ENCODE measurements around the gene RAB28. TPM values are rescaled to one million over a fixed set of nuclear protein-coding genes. Genes with fewer than 3 reads are reported as not detected.
A peak's percentile ranks its signal among the peaks of the same experiment; 100 is the strongest.
"Not testable (repeated sequence)": the region's sequence is repeated elsewhere in the genome, so short reads cannot be mapped to it uniquely, and the experiment has no call there.

RAB28 gene
- total RNA-seq, 4 donors from 2014 or later, result 3.9 to 8.0 (median 6.7) TPM

DNA sequence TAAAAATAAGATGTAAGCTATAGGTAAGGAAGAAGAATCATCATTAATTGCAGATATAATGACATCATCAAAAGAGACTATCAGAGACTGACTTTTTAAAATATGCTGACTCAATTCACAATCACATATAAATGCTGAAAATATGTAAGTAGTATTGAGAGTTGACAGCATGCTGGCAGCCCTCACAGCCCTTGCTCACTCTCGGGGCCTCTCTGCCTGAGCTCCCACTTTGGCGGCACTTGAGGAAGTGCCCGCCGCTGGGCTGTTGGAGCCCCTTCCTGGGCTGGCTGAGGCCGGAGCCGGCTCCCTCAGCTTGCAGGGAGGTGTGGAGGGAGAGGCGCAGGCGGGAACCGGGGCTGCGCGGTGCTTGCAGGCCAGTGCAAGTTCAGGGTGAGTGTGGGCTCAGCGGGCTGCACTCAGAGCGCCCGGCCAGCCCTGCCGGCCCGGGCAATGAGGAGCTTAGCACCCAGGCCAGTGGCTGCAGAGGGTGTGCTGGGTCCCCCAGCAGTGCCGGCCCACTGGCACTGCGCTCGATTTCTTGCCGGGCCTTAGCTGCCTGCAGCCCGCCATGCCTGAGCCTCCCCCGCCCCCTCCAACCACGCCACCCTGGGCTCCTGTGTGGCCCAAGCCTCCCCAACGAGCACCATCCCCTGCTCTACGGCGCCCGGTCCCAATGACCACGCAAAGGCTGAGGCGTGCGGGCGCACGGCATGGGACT, 68.9 kb downstream of the RAB28 start:
- Histone ChIP-seq H3K4me3 (no peak overlapping the region), H3K27me3 (no peaks in the 10 kb centered on the region), H3K9me3 (no peaks in the 10 kb centered on the region), H3K4me1 (peaks cover 13 to 15% of the 10 kb centered on the region in 2 donors), H3K36me3 (no peaks in the 10 kb centered on the region), H3K27ac (no peak overlapping the region)
- ATAC-seq (no peak), DNase-seq (no peak)
- in situ Hi-C loops (cut with MboI; ENCODE audit: low sequenced_read_pairs in 4 of 4) (no loop called here), intact Hi-C loops (cut with DNase I; ENCODE audit: low total_unique reads) (no loop called here)
- TF ChIP-seq, protein P1, sequence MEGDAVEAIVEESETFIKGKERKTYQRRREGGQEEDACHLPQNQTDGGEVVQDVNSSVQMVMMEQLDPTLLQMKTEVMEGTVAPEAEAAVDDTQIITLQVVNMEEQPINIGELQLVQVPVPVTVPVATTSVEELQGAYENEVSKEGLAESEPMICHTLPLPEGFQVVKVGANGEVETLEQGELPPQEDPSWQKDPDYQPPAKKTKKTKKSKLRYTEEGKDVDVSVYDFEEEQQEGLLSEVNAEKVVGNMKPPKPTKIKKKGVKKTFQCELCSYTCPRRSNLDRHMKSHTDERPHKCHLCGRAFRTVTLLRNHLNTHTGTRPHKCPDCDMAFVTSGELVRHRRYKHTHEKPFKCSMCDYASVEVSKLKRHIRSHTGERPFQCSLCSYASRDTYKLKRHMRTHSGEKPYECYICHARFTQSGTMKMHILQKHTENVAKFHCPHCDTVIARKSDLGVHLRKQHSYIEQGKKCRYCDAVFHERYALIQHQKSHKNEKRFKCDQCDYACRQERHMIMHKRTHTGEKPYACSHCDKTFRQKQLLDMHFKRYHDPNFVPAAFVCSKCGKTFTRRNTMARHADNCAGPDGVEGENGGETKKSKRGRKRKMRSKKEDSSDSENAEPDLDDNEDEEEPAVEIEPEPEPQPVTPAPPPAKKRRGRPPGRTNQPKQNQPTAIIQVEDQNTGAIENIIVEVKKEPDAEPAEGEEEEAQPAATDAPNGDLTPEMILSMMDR (IDR thresholded peaks at IDR 0.05 in 4 of 5, conservative IDR thresholded peaks at IDR 0.05 in 1 of 5), result no peak

DNA sequence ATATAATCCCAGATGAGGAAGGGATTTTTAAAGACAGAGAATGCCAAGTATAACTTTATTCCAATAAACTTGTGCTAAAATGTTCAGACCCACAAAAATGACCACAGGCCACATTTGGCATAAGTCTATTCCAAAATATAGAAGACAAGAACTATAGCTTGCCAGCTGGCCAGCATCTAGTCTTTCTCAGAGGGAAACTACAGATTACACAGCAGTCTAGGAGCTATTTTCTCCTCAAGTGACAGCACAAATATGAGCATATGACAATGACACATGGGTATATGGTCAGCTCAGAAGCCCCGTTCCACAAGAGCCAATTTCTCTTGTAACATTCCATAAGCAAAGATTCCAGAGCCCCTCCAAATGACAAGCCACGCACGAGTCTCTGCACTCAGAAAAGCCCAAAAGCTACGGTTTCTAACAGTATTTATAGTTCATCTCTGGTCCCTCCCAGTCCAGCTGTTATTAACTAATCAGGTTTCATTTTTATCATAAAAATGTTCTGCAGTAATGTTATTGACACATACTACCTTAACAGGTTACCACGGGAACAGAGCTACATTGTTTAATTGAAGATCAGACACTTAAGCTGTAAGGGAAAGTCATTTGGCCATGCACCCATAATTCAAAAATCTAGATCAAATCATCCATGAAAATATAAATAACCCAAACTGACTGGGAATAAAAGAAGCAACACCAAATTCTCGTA, 70.3 kb downstream of the RAB28 start:
- in situ Hi-C loops (cut with MboI; ENCODE audit: low sequenced_read_pairs in 4 of 4), result no loop called here
- no peaks in the 10 kb centered on the region for H3K36me3 ChIP-seq
- DNase-seq (no peak), ATAC-seq (peak; percentile 72 to 80)
- no peaks in the 10 kb centered on the region for H3K27me3 ChIP-seq
- no peak for TF ChIP-seq POLR2A (IDR thresholded peaks at IDR 0.05)
- TF ChIP-seq, protein P1 (IDR thresholded peaks at IDR 0.05 in 4 of 5, conservative IDR thresholded peaks at IDR 0.05 in 1 of 5), result no peak
- H3K27ac ChIP-seq, result no peak overlapping the region
- H3K4me1 ChIP-seq, result peaks cover 13 to 15% of the 10 kb centered on the region in 2 donors
- H3K9me3 ChIP-seq, result no peaks in the 10 kb centered on the region
- intact Hi-C loops (cut with DNase I; ENCODE audit: low total_unique reads), result no loop called here
- H3K4me3 ChIP-seq, result peak overlapping the region in 1 of 4 donors; percentile 9

DNA sequence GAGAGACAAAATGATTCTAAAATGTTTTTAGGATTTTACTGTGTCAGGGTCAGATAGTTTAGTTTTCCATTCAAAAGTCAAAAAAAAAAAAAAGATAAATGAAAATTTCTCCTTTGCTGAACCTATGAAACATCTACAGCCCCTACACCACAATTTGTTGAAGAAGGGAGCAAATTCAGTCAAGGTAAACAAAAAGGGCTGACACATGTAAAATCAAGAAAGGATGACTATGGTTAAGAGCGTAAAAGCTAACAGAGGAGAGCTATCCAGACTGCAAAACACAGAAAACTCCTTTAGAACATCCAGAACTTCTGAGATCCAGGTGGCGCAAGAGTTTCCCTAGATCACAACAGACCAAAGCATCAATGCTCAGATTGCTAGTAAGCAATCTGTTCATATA, 72.2 kb downstream of the RAB28 start:
- Histone ChIP-seq H3K4me3 (no peak overlapping the region), H3K27ac (no peak overlapping the region), H3K27me3 (no peaks in the 10 kb centered on the region), H3K4me1 (peaks cover 13 to 15% of the 10 kb centered on the region in 2 donors), H3K36me3 (no peaks in the 10 kb centered on the region), H3K9me3 (no peaks in the 10 kb centered on the region)
- intact Hi-C loops (cut with DNase I; ENCODE audit: low total_unique reads) (no loop called here), in situ Hi-C loops (cut with MboI; ENCODE audit: low sequenced_read_pairs in 4 of 4) (no loop called here)
- DNase-seq (no peak), ATAC-seq (no peak)
- TF ChIP-seq, protein P1 (IDR thresholded peaks at IDR 0.05 in 4 of 5, conservative IDR thresholded peaks at IDR 0.05 in 1 of 5), result no peak
- TF ChIP-seq POLR2A (IDR thresholded peaks at IDR 0.05), result no peak

DNA sequence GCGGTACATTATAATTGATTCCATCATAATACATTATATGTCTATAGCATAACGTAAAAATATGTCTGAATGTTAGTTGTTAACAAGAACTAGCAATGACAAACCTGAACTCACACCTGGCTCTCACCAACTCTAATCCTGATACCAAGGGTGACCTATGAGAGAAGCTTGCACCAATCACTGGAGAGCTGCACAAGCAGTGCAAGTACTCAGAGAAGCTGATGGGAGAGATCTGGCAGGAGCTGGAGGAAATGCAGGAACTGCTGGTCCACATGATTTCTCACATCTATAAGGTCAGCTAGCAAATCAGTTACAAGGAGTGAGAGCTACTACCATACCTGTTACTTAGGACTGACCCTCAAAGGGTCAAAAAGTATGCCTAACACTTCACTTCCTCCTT, 74.8 kb downstream of the RAB28 start:
- H3K9me3 ChIP-seq, result no peaks in the 10 kb centered on the region
- no peak overlapping the region for H3K4me3 ChIP-seq
- no peak for ATAC-seq
- H3K4me1 ChIP-seq, result peaks cover 10 to 11% of the 10 kb centered on the region in 2 donors
- no peaks in the 10 kb centered on the region for H3K27me3 ChIP-seq
- no peaks in the 10 kb centered on the region for H3K36me3 ChIP-seq
- H3K27ac ChIP-seq, result no peak overlapping the region
- in situ Hi-C loops (cut with MboI; ENCODE audit: low sequenced_read_pairs in 4 of 4), result no loop called here
- TF ChIP-seq POLR2A (IDR thresholded peaks at IDR 0.05), result no peak
- TF ChIP-seq, protein P1 (IDR thresholded peaks at IDR 0.05 in 4 of 5, conservative IDR thresholded peaks at IDR 0.05 in 1 of 5), result no peak
- no peak for DNase-seq
- intact Hi-C loops (cut with DNase I; ENCODE audit: low total_unique reads), result no loop called here

DNA sequence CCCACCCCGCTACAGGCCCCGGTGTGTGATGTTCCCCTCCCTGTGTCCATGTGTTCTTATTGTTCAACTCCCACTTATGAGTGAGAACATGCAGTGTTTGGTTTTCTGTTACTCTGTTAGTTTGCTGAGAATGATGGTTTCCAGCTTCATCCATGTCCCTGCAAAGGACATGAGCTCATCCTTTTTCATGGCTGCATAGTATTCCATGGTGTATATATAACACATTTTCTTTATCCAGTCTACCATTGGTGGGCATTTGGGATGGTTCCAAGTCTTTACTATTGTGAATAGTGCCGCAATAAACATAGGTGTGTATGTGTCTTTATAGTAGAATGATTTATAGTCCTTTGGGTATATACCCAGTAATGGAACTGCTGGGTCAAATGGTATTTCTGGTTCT, 78.0 kb downstream of the RAB28 start:
- intact Hi-C loops (cut with DNase I; ENCODE audit: low total_unique reads); ATAC-seq; H3K4me1 ChIP-seq; H3K27me3 ChIP-seq; DNase-seq; H3K4me3 ChIP-seq; H3K27ac ChIP-seq; in situ Hi-C loops (cut with MboI; ENCODE audit: low sequenced_read_pairs in 4 of 4); H3K9me3 ChIP-seq; H3K36me3 ChIP-seq: not testable (repeated sequence)

Measured in gastrocnemius medialis (tissue), 4 donors.